HL-60/S4 treated with phorbol 12-myristate 13-acetate at 8.2 ng/mL for 4 days and 3 days (cell line): Measurements from ENCODE around the gene PRR19.

Experiments used
- in situ Hi-C: fragments of 300-500 bp; cut with MboI; formaldehyde crosslinking; loops from 2 replicates; pipeline ENCODE4 v1.15.0; 2022; ENCODE audit warnings: low sequenced_read_pairs

The PRR19 gene

DNA sequence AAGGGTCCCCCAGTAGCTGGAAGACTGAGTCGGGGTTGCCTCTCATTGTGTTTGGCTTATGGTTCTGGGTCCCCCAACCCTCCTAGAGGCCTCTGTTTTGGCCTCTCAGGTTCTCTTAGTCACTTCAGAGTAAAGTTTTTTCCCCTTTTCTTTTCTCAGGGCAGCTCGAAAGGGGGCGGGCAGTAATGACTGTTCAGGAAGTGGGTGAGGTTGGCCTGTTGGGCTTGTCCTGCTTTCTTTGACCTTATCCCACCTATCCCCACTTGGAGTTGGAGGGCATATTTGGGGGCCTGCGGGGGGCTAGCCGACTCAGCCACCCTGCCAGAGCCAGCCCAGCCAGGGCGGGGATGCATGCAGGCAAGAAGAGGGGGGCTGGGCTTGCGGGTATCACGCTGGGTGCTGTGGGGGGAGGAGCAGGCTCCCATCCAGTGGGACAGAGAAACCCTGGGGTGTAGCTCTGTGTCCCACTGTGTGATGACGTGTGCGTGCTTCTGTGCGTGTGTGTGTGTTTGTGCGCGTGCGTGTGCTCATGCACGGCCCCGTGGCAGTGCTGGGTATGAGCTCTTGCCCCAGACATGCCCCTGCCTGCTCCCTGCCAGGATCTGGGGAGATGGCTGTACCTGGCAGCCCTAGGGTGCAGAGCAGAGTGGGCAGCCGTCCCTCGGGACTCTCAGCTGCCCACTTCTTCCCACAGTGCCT lies 31.4 kb upstream of the PRR19 start:
- in situ Hi-C loops, result no loop called here

DNA sequence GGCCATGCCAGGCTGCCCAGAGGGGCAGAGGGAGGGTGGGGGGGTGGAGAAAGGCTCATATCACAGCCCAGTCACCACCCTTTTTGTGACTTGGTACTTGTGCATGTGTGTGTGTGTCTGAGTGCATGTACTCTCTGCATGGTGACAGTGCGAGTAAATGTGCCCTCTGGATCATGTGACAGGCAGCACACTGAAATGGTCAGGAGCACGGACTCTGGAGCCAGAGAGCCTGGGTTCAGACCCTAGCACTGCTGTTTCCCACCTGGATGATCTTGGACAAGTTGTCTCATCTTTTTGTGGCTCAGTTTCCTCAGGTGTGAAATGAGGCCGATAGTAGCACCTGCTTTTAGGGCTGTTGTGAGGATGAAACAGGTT lies 30.9 kb upstream of the PRR19 start:
- in situ Hi-C loops, result no loop called here

DNA sequence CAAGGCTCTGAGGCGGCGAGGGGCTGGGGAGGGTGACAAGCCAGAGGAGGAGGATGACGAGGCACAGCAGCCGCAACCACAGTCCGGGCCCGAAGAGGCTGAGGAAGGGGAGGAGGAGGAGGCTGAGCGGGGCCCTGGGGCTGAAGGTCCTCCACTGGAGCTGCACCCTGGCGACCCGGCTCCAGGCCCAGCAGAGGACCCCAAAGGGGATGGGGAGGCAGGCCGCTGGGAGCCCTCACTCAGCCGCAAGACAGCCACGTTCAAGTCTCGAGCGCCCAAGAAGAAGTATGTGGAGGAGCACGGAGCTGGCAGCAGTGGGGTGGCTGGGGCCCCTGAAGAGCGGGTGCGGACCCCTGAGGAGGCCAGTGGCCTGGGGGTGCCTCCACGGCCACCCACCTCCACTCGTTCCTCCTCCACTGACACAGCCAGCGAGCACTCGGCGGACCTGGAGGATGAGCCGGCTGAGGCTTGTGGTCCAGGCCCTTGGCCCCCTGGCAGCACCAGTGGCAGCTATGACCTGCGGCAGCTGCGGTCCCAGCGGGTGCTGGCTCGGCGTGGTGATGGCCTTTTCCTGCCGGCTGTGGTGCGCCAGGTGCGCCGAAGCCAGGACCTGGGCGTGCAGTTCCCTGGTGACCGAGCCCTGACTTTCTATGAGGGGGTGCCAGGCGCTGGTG lies 29.9 kb upstream of the PRR19 start:
- in situ Hi-C loops, result no loop called here

DNA sequence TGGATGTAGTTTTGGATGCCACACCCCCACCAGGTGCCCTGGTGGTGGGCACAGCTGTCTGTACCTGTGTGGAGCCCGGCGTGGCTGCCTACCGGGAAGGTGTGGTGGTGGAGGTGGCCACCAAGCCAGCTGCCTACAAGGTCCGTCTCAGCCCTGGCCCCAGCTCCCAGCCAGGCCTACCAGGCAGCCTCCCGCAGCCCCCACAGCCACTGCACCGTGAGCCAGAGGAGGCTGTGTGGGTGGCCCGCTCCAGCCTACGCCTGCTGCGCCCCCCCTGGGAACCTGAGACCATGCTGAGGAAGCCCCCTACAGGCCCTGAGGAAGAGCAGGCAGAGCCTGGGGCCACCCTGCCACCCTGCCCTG lies 29.4 kb upstream of the PRR19 start:
- in situ Hi-C loops, result no loop called here

DNA sequence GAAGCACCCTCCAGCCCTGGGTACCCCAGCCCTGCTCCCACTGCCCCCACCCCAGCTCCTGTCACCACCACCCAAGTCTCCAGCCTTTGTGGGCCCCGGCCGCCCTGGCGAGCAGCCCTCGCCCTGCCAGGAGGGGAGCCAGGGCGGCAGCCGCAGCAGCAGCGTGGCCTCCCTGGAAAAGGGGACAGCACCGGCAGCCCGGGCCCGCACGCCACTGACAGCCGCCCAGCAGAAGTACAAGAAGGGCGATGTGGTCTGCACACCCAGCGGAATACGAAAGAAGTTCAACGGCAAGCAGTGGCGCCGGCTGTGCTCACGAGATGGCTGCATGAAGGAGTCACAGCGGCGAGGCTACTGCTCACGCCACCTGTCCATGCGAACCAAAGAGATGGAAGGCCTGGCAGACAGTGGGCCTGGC lies 28.9 kb upstream of the PRR19 start:
- in situ Hi-C loops, result no loop called here

DNA sequence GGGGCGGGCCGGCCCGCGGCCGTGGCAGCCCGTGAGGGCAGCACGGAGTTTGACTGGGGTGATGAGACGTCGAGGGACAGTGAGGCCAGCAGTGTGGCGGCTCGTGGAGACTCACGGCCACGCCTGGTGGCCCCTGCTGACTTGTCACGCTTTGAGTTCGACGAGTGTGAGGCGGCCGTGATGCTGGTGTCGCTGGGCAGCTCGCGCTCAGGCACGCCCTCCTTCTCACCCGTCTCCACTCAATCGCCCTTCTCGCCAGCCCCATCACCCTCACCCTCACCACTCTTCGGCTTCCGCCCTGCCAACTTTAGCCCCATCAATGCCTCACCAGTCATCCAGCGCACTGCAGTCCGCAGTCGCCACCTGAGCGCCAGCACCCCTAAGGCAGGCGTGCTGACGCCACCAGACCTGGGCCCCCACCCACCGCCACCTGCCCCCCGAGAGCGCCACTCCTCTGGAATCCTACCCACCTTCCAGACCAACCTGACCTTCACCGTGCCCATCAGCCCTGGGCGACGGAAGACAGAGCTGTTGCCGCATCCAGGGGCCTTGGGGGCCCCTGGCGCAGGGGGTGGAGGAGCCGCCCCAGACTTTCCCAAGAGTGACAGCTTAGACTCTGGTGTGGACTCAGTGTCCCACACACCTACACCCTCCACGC lies 28.4 kb upstream of the PRR19 start:
- in situ Hi-C loops, result no loop called here

DNA sequence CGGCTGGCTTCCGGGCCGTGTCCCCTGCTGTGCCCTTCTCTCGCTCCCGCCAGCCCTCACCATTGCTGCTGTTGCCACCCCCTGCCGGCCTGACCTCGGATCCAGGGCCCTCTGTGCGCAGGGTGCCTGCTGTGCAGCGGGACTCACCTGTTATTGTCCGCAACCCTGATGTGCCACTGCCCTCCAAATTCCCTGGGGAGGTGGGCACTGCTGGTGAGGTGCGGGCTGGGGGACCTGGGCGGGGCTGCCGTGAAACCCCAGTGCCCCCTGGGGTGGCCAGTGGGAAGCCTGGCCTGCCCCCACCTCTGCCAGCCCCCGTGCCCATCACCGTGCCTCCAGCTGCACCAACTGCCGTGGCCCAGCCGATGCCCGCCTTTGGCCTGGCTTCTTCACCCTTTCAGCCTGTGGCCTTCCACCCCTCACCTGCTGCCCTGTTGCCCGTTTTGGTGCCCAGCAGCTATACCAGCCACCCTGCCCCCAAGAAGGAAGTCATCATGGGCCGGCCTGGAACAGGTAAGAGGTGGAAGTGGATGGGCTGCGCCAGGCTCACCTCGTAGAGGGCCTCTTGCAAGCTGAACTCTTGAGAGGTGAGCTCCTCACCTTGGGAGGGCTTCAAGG lies 27.8 kb upstream of the PRR19 start:
- in situ Hi-C loops, result no loop called here

DNA sequence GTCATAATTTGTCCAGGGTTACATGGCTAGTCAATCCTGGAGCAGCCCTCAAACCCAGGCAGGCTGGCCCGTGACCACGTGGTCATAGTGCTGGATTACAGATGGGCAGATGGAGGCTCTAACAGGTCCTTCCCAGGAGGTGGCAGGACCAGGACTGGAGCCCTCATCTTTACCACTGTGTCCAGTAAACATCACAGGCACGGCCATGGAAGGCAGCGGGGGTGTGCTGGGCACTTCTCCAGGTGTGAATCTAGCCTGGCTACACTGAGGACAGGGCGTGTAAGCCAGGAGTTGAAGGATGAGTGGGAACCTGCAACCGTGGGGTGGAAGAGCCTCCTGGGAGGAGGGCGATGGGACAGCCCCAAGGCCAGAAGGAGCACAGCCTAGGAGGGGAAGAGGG lies 26.8 kb upstream of the PRR19 start:
- in situ Hi-C loops, result no loop called here

DNA sequence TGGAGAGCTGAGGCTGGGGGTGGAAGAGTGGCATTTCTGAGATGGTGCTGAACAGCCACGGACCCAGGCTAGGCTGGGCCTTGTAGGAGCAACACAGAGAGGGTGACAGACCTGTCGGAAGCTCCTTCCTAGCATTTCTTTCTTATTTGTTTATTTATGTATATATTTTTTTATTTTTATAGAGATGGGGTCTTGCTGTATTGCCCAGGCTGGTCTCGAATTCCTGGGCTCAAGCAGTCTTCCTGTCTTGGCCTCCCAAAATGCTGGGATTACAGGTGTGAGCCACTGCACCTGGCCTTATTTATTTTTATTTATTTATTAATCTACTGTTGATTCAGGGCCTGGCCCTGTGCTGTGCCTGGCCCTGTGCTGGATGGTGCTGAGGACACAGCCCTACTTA lies 26.4 kb upstream of the PRR19 start:
- in situ Hi-C loops, result no loop called here

DNA sequence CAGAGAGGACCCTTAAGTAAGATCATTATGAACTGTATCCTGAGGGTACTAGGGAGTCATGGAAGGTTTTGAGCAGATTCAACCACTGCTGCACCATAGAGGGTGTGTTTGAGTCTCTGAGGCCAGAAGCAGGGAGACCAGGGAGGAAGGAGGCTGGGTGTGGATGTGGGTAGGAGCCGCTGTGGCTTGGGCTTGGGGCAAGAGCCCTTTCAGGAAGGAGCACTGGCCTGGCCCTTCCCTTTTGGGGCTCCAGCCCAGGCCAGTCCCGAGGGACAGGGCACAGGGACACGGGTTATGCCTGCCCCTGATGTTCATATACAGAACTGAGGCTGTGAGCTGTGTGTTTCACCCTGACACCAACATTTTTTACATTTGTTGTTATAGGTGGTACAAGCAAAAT lies 25.6 kb upstream of the PRR19 start:
- in situ Hi-C loops, result no loop called here

DNA sequence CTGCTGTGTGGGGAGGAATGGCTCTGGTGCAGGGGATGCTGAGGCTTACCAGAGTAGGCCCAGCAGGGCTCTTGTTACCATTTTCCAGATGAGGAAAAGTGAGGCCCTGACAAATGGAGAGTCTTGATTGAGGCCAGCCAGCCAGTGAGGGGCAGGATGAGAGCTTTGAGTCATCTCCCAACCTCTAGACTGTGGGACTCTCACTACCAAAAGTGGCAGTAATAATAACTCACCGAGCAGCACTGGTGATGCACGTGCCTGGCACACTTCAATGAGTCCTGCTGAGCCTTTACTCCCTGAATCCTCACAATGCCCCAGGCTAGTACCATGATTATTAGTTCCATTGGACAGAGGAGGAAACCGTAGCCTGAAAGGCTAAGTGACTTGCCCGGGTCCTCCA lies 25.1 kb upstream of the PRR19 start:
- in situ Hi-C loops, result no loop called here

DNA sequence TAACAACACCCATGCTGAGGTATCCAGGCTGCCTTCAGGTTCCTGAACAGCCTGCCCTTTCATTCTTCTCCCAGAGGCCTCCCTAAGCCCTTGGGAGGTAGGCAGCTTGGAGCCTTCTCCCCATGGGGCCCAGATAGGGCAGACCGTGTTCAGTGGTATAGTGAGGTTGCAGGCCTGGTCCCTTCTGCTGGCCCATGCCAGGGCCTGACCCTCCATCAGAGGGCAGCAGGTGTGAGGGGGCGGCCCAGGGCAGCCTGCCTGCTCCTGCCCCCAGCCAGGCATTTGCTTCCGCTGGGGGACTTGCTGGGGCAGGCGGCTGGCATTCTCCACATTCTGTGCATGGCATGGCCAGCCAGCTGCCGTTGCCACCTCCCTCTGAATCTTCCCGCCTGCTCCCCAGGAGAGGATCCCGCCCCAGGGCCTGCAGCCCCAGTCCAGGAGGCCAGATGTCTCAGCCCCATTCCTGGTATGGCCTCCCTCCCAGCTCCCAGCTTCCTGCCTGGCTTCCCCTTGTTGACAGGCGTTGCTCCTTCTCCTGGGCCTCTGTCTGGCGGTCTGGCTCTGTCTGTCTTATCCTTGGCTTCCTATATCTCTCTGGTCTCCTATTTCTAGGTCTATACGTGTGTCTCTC lies 24.0 kb upstream of the PRR19 start:
- in situ Hi-C loops, result no loop called here

DNA sequence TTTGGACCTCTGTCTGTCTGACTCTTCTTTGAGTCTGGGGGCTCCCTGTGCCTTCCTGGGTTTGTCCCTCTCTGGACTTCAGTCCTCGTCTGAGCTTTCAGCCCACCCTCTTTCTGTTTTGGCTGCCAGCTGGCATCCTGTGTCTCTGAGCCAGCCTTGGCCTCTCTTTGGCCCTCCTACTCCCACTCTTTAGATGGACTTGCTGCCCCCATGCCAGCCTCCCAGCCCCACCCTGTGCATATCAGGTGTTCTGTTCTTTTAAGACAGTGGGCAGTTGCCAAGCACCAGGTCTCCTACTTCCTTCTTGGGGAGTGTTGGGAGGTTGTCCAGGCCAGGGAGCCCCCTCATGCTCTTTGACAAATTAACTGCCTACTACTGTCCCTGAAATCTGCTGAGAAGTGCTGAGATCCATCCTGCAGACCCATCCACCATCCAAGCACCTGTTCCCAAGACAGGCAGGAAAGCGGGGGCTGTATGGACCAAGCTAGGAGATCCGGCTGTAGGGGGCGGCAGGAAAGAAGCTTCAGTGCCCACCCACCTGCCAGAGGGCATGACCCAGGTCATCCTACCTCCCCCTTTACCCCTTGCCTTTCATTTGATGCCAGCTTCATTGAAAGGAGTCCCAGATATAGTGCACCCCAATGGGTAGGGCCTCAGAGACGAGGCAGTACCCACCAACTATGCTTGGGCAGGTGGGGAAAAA lies 23.3 kb upstream of the PRR19 start:
- in situ Hi-C loops, result no loop called here

DNA sequence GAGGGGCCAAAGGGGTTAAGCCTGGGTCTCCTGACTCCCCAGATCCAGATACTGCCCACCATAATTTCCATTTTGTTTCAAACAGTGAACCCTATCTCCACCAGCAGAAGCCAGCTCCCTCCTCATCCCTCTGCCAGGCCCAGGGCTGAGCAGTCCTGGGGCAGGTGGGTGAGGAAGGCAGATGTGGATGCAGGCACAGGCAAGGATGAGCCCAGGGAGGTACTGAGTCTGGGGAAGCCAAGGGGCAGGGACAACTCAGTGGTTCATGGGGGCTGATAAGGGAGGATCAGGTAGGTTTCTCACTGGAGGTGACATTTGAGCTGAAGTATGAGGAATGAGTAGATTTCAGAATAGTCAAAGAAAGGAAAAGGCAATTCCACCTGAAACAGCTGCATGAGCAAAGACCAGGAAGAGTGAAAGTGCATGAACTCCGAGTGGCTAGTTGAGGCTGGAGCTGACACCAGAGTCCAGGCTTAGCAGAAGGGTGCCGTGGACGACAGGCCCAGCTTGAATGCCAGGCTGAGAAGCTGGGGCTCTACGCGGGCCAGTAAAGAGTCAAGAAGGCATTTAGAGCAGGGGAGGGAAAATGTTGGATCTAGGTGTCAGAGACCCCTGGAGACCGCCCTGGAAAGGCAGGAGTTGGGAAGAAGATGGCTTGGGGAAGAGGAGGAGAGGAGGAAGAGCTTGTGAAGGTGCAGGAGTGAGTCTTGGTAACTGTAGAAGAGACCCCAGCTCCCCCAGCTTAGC lies 22.6 kb upstream of the PRR19 start:
- in situ Hi-C loops, result no loop called here

DNA sequence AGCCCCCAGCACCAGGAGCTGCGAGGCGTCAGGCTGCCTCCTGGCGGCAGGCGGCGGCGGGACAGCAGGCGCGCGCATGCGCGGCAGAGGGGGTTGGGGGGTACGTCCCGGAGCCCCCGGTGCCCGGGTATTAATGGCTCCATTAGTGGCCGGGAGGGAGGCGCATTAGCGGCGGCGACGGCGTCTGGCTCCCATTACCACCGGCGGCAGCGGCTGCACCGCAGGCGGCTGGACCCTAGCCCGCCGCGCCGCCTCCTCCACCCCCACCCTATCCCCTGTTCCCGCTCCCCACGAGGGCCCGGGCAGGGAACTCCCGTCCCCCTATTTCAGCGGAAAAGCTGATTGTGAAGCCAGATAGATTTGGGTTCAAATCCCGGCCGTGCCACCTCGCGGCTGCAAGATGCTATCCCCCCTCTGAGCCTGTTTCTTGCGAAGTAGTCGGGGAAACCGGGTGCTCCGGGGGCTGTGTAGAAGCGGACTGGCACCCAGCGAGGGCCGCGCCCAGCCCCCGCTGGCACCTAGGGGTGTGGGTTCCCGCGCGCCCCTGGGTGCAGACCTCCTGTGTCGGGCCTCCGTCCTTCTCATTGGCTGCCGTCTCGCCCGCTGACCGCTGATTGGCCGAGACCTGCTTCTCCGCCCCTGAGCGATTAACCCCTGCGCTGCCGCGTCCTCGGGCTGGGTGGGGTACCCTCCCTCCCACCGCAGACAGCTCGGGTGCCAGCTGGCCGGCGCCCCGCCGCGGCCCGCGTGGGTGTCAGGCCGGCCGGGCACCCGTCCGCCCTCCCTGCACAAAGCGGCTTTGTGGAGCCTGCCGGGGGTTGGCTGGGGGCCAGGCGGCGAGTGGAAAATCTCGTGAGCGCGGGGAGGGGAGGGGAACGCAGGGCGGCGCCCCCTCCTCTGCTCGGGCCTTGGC lies 21.8 kb upstream of the PRR19 start:
- in situ Hi-C loops, result no loop called here

DNA sequence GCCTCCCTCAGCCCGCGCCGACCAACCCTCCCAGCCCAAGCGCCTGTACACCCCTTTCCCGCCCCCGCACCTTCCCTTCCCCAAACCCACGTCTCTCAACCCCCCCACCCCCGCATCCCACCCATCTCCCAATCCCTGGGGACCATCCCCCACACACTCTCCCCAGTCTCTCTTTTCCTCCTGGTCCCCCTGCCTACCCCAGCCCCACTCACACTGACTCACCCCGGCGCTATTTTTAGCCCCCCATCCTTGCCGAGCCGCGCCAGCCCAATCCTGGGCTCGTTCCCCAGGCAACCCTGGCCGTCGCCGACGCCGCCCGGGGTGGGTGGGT lies 21.2 kb upstream of the PRR19 start:
- in situ Hi-C loops, result no loop called here

DNA sequence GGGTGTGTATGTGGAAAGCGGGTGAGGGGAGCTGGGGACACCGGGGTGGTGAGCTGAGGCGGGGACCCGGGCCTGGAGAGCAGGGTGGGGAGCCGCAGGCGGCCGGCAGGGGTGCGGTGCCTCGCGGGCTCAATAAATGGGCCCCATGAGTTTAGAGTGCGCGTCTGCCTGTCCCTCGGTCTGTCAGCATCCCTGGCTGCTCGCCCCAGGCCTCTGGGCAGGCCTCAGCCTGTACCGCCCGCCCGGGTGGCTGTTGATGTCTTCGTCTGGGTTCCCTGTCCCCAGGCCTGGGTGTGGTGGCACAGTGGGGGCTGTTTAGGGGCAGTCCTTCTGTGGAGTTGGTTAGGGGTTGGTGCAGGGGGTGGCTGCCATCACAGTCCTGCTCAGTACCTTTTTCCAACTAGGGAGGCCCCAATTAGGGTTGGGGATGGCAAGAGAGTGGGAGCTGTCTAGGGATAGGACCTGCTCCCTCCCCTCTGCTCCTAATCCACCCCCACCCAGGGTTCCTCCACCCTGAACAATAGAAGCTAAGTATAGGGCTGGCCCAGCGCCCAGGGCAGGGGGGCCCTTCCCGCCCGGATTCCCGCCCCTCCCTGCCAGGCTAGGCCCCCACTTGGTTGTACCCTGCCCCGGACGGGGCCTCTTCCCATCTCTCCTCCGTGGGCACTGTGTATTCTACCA lies 20.6 kb upstream of the PRR19 start:
- in situ Hi-C loops, result no loop called here

DNA sequence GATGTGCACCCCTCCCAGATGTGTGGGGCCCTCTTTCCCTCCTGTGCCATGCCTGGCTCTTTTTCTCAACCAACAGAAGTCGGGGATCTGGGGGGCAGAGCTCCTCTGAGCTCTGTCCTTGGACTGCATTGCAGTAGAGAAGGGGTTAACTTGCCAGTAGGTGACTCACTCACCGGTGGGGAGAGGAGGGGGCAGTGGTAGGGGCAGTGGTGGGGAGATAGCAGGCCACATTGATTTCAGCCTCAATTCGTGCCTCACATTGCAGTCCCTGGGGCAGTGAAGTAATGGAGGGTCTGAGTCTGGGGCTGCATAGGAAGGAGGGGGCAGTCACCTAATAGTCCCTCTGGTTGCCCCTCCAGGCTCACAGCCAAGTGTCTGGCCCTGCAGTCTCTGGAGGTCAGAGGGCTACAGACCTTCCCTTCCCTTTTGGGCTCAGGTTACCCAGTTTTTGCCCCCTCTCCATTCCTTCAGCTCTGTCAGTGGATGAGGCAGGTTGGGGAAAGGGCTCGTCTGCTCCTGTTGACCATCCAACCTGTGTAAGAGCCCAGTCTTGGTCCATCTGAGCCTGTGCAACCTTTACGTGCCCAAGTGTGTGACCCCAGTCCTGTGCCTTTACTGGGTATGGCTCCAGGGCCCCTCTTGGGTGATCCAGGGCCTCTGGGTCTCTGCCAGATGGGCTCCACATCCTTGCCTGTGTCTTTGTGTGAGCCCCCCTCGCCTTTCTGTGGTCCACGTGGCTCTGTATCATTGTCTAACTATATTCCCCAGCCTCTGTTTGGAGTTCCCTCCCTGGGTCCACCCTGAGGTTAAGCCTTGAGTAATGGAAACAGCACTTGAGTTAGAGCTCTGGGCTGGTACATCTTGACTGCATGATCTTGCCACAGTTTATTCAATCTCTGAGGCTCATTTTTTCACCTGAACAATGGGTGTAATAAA lies 19.8 kb upstream of the PRR19 start:
- in situ Hi-C loops, result no loop called here
